ENCODE results near the gene SOD1. TPM values are rescaled to one million over a fixed set of nuclear protein-coding genes. Genes with fewer than 3 reads are reported as not detected.

Gene SOD1
- total and polyA plus RNA-seq, 3 experiments from 2014 or later: 309 to 542 (median 311) TPM

GRCh38 chr21:31675960-31676359, 16.5 kb downstream of the SOD1 start:
- no peak overlapping the region for H3K4me3 ChIP-seq (ENCODE audit: low read length)
- H3K27me3 Mint-ChIP-seq: no peaks in the 10 kb centered on the region
- peaks cover 8 to 12% (median 12%) of the 10 kb centered on the region in 3 donors for H3K4me1 Mint-ChIP-seq
- CTCF ChIA-PET: no interaction called here
- H3K9me3 ChIP-seq (ENCODE audit: low read length): no peaks in the 10 kb centered on the region
- H3K27me3 ChIP-seq (ENCODE audit: insufficient read depth, low read length, poor library complexity, severe bottlenecking): no peaks in the 10 kb centered on the region
- no peak overlapping the region for H3K4me3 Mint-ChIP-seq
- no peak overlapping the region for H3K27ac Mint-ChIP-seq
- no peaks in the 10 kb centered on the region for H3K4me1 ChIP-seq (ENCODE audit: insufficient read depth, low read length)
- POLR2A ChIA-PET: no interaction called here
- H3K27ac ChIP-seq (ENCODE audit: low read depth, low read length): no peak overlapping the region
- peaks cover 0 to 1% (median 0%) of the 10 kb centered on the region in 5 donors for H3K9me3 Mint-ChIP-seq
- H3K36me3 Mint-ChIP-seq: peaks cover 0 to 23% (median 5%) of the 10 kb centered on the region in 3 donors
- no peak for DNase-seq
- peaks cover 4% of the 10 kb centered on the region for H3K36me3 ChIP-seq (ENCODE audit: insufficient read depth, low read length)

- no peaks in the 10 kb centered on the region for H3K9me3 ChIP-seq (ENCODE audit: low read length)
- POLR2A ChIA-PET: no interaction called here
- H3K27me3 ChIP-seq (ENCODE audit: insufficient read depth, low read length, poor library complexity, severe bottlenecking): no peaks in the 10 kb centered on the region
- no peak overlapping the region for H3K4me3 ChIP-seq (ENCODE audit: low read length)
- no peak for DNase-seq
- H3K9me3 Mint-ChIP-seq: no peaks in the 10 kb centered on the region
- no peak overlapping the region for H3K27ac ChIP-seq (ENCODE audit: low read depth, low read length)
- H3K4me1 ChIP-seq (ENCODE audit: insufficient read depth, low read length): no peaks in the 10 kb centered on the region
- no peak overlapping the region for H3K4me3 Mint-ChIP-seq
- H3K36me3 Mint-ChIP-seq: peaks cover 0 to 21% (median 5%) of the 10 kb centered on the region in 3 donors
- no peaks in the 10 kb centered on the region for H3K27me3 Mint-ChIP-seq
- no peak overlapping the region for H3K27ac Mint-ChIP-seq
- H3K36me3 ChIP-seq (ENCODE audit: insufficient read depth, low read length): peaks cover 4% of the 10 kb centered on the region
- CTCF ChIA-PET: no interaction called here
- peaks cover 4 to 6% (median 5%) of the 10 kb centered on the region in 3 donors for H3K4me1 Mint-ChIP-seq
Observed at GRCh38 chr21:31677047-31677446, 17.6 kb downstream of the SOD1 start.

GRCh38 chr21:31678478-31678877, 19.0 kb downstream of the SOD1 start:
- Histone ChIP-seq H3K27ac (ENCODE audit: low read depth, low read length) (no peak overlapping the region), H3K4me1 (ENCODE audit: insufficient read depth, low read length) (no peaks in the 10 kb centered on the region), H3K36me3 (ENCODE audit: insufficient read depth, low read length) (peaks cover 4% of the 10 kb centered on the region), H3K27me3 (ENCODE audit: insufficient read depth, low read length, poor library complexity, severe bottlenecking) (no peaks in the 10 kb centered on the region), H3K4me3 (ENCODE audit: low read length) (no peak overlapping the region), H3K9me3 (ENCODE audit: low read length) (no peaks in the 10 kb centered on the region)
- DNase-seq: no peak
- CTCF ChIA-PET: no interaction called here
- no peak overlapping the region for H3K27ac Mint-ChIP-seq
- H3K4me1 Mint-ChIP-seq: peaks cover 0 to 1% (median 0%) of the 10 kb centered on the region in 3 donors
- no peaks in the 10 kb centered on the region for H3K27me3 Mint-ChIP-seq
- H3K36me3 Mint-ChIP-seq: peaks cover 0 to 34% (median 9%) of the 10 kb centered on the region in 3 donors
- H3K9me3 Mint-ChIP-seq: no peaks in the 10 kb centered on the region
- no peak overlapping the region for H3K4me3 Mint-ChIP-seq
- POLR2A ChIA-PET: no interaction called here

- Histone ChIP-seq H3K4me1 (ENCODE audit: insufficient read depth, low read length) (no peaks in the 10 kb centered on the region), H3K9me3 (ENCODE audit: low read length) (no peaks in the 10 kb centered on the region), H3K36me3 (ENCODE audit: insufficient read depth, low read length) (peaks cover 20% of the 10 kb centered on the region), H3K27ac (ENCODE audit: low read depth, low read length) (no peak overlapping the region), H3K4me3 (ENCODE audit: low read length) (no peak overlapping the region), H3K27me3 (ENCODE audit: insufficient read depth, low read length, poor library complexity, severe bottlenecking) (no peaks in the 10 kb centered on the region)
- Mint-ChIP-seq H3K27me3 (no peaks in the 10 kb centered on the region), H3K4me1 (peaks cover 0 to 4% (median 0%) of the 10 kb centered on the region in 3 donors), H3K27ac (no peak overlapping the region), H3K4me3 (no peak overlapping the region), H3K9me3 (no peaks in the 10 kb centered on the region), H3K36me3 (peaks cover 5 to 73% (median 32%) of the 10 kb centered on the region in 3 donors)
- ChIA-PET POLR2A (no interaction called here), CTCF (no interaction called here)
- no peak for DNase-seq
Observed at GRCh38 chr21:31682620-31683019, 23.1 kb downstream of the SOD1 start.

GRCh38 chr21:31683029-31683428, 23.5 kb downstream of the SOD1 start:
- H3K4me1 ChIP-seq (ENCODE audit: insufficient read depth, low read length): no peaks in the 10 kb centered on the region
- H3K27ac ChIP-seq (ENCODE audit: low read depth, low read length): no peak overlapping the region
- H3K4me3 ChIP-seq (ENCODE audit: low read length): no peak overlapping the region
- no peaks in the 10 kb centered on the region for H3K27me3 ChIP-seq (ENCODE audit: insufficient read depth, low read length, poor library complexity, severe bottlenecking)
- H3K4me3 Mint-ChIP-seq: no peak overlapping the region
- H3K9me3 ChIP-seq (ENCODE audit: low read length): no peaks in the 10 kb centered on the region
- H3K27me3 Mint-ChIP-seq: no peaks in the 10 kb centered on the region
- H3K4me1 Mint-ChIP-seq: peaks cover 0 to 4% (median 0%) of the 10 kb centered on the region in 3 donors
- CTCF ChIA-PET: no interaction called here
- peaks cover 5 to 76% (median 33%) of the 10 kb centered on the region in 3 donors for H3K36me3 Mint-ChIP-seq
- no peak for DNase-seq
- H3K9me3 Mint-ChIP-seq: no peaks in the 10 kb centered on the region
- H3K27ac Mint-ChIP-seq: no peak overlapping the region
- H3K36me3 ChIP-seq (ENCODE audit: insufficient read depth, low read length): peaks cover 20% of the 10 kb centered on the region
- POLR2A ChIA-PET: no interaction called here

GRCh38 chr21:31684918-31685317, 25.4 kb downstream of the SOD1 start:
- Mint-ChIP-seq H3K27me3 (no peaks in the 10 kb centered on the region), H3K27ac (no peak overlapping the region), H3K4me1 (peaks cover 0 to 4% (median 0%) of the 10 kb centered on the region in 3 donors), H3K36me3 (peaks cover 5 to 84% (median 32%) of the 10 kb centered on the region in 3 donors), H3K4me3 (no peak overlapping the region), H3K9me3 (no peaks in the 10 kb centered on the region)
- H3K4me1 ChIP-seq (ENCODE audit: insufficient read depth, low read length): no peaks in the 10 kb centered on the region
- CTCF ChIA-PET: no interaction called here
- no peak overlapping the region for H3K27ac ChIP-seq (ENCODE audit: low read depth, low read length)
- H3K9me3 ChIP-seq (ENCODE audit: low read length): no peaks in the 10 kb centered on the region
- H3K27me3 ChIP-seq (ENCODE audit: insufficient read depth, low read length, poor library complexity, severe bottlenecking): no peaks in the 10 kb centered on the region
- POLR2A ChIA-PET: no interaction called here
- no peak overlapping the region for H3K4me3 ChIP-seq (ENCODE audit: low read length)
- DNase-seq: no peak
- H3K36me3 ChIP-seq (ENCODE audit: insufficient read depth, low read length): peaks cover 28% of the 10 kb centered on the region

- Histone ChIP-seq H3K27me3 (ENCODE audit: insufficient read depth, low read length, poor library complexity, severe bottlenecking) (no peaks in the 10 kb centered on the region), H3K36me3 (ENCODE audit: insufficient read depth, low read length) (peaks cover 38% of the 10 kb centered on the region), H3K4me1 (ENCODE audit: insufficient read depth, low read length) (no peaks in the 10 kb centered on the region), H3K4me3 (ENCODE audit: low read length) (no peak overlapping the region), H3K9me3 (ENCODE audit: low read length) (no peaks in the 10 kb centered on the region), H3K27ac (ENCODE audit: low read depth, low read length) (no peak overlapping the region)
- CTCF ChIA-PET: interaction anchor here (0.7 to 1.6 kb wide), 2 partner anchors 16 to 19 kb away, joined by 3 to 4 read pairs; no protein-coding TSS in a partner anchor
- peaks cover 5 to 90% (median 37%) of the 10 kb centered on the region in 3 donors for H3K36me3 Mint-ChIP-seq
- H3K27ac Mint-ChIP-seq: peak overlapping the region in 1 of 8 donors; percentile 4
- no peaks in the 10 kb centered on the region for H3K27me3 Mint-ChIP-seq
- H3K4me3 Mint-ChIP-seq: no peak overlapping the region
- H3K4me1 Mint-ChIP-seq: peaks cover 0 to 4% (median 0%) of the 10 kb centered on the region in 3 donors
- H3K9me3 Mint-ChIP-seq: no peaks in the 10 kb centered on the region
- POLR2A ChIA-PET: no interaction called here
- no peak for DNase-seq
Observed at GRCh38 chr21:31686272-31686915, 26.9 kb downstream of the SOD1 start.

GRCh38 chr21:31687108-31687507, 27.6 kb downstream of the SOD1 start:
- H3K27ac ChIP-seq (ENCODE audit: low read depth, low read length): no peak overlapping the region
- no peak overlapping the region for H3K4me3 Mint-ChIP-seq
- CTCF ChIA-PET: interaction anchor here (1.6 kb wide), 1 partner anchor 20 kb away, joined by 4 read pairs; no protein-coding TSS in a partner anchor
- H3K27me3 ChIP-seq (ENCODE audit: insufficient read depth, low read length, poor library complexity, severe bottlenecking): no peaks in the 10 kb centered on the region
- no peak for DNase-seq
- no peak overlapping the region for H3K4me3 ChIP-seq (ENCODE audit: low read length)
- H3K9me3 Mint-ChIP-seq: no peaks in the 10 kb centered on the region
- H3K4me1 Mint-ChIP-seq: peaks cover 0 to 4% (median 0%) of the 10 kb centered on the region in 3 donors
- no peaks in the 10 kb centered on the region for H3K4me1 ChIP-seq (ENCODE audit: insufficient read depth, low read length)
- H3K27ac Mint-ChIP-seq: peak overlapping the region in 1 of 8 donors; percentile 19
- H3K36me3 Mint-ChIP-seq: peaks cover 5 to 90% (median 36%) of the 10 kb centered on the region in 3 donors
- POLR2A ChIA-PET: no interaction called here
- H3K9me3 ChIP-seq (ENCODE audit: low read length): no peaks in the 10 kb centered on the region
- H3K36me3 ChIP-seq (ENCODE audit: insufficient read depth, low read length): peaks cover 41% of the 10 kb centered on the region
- no peaks in the 10 kb centered on the region for H3K27me3 Mint-ChIP-seq
